ENCODE measurements around the gene SLC7A6.

- TF ChIP-seq ZFP30 (CRISPR knock-in tag; IDR thresholded peaks at IDR 0.05) (no peak), RARB (CRISPR knock-in tag; IDR thresholded peaks at IDR 0.05) (no peak)
Observed at GRCh38 chr16:68349838-68350410, 85.6 kb downstream of the SLC7A6 start.

Measured in SK-N-SH treated with all-trans-retinoic acid at 6 μM for 48 hours (cell line).